DOHH2 (cell line): ENCODE measurements around the gene DUSP28.

ENCODE experiments used
- H3F3A ChIP-seq: fragments of 200-600 bp; sonication (generic), shearing (Covaris generic); 2 replicates; pipeline ENCODE4 v1.6.0; 2016; ENCODE audit warnings: antibody characterized with exemption, mild to moderate bottlenecking; ENCODE audit not compliant: control insufficient read depth, insufficient read depth
- H3K27ac ChIP-seq: fragments of 200-600 bp; sonication (generic); 2 replicates; pipeline ENCODE4 v1.5.1; 2014; ENCODE audit warnings: low read depth, mild to moderate bottlenecking, low read length, moderate library complexity
- H3K27me3 ChIP-seq: fragments of 200-600 bp; sonication (generic); 2 replicates; pipeline ENCODE4 v1.6.1; 2014; ENCODE audit warnings: mild to moderate bottlenecking, low read length, mixed read lengths; ENCODE audit not compliant: control insufficient read depth
- H3K36me3 ChIP-seq: fragments of 200-600 bp; sonication (generic); 2 replicates; pipeline ENCODE4 v1.6.1; 2014; ENCODE audit warnings: mild to moderate bottlenecking, low read length, moderate library complexity, mixed read lengths; ENCODE audit not compliant: control insufficient read depth
- H3K4me1 ChIP-seq: fragments of 200-600 bp; sonication (generic); 2 replicates; pipeline ENCODE4 v1.6.1; 2014; ENCODE audit warnings: mild to moderate bottlenecking, low read length, mixed read lengths; ENCODE audit not compliant: control insufficient read depth
- H3K4me2 ChIP-seq: fragments of 200-600 bp; sonication (generic); 2 replicates; pipeline ENCODE4 v1.6.0; 2014; ENCODE audit warnings: mild to moderate bottlenecking, low read length, moderate library complexity
- H3K4me3 ChIP-seq: fragments of 200-600 bp; sonication (generic); 2 replicates; pipeline ENCODE4 v1.5.1; 2014; ENCODE audit warnings: mild to moderate bottlenecking, low read length, mixed read lengths
- H3K79me2 ChIP-seq: fragments of 200-600 bp; sonication (generic); 2 replicates; pipeline ENCODE4 v1.6.1; 2014; ENCODE audit warnings: mild to moderate bottlenecking, low read length, mixed read lengths; ENCODE audit not compliant: control insufficient read depth
- H3K9me2 ChIP-seq: fragments of 200-600 bp; sonication (generic); replicated peaks from 2 replicates; pipeline ENCODE4 v1.6.1; 2014; ENCODE audit warnings: mild to moderate bottlenecking, low read length, mixed read lengths; ENCODE audit not compliant: control insufficient read depth
- H3K9me3 ChIP-seq: fragments of 200-600 bp; sonication (generic); 2 replicates; pipeline ENCODE4 v1.6.1; 2014; ENCODE audit warnings: antibody characterized with exemption, low read length, mixed read lengths; ENCODE audit not compliant: control insufficient read depth, insufficient read depth
- H4K20me1 ChIP-seq: fragments of 200-600 bp; sonication (generic); 2 replicates; pipeline ENCODE4 v1.6.0; 2014; ENCODE audit warnings: low read depth, mild to moderate bottlenecking, antibody characterized with exemption, low read length, moderate library complexity; ENCODE audit not compliant: control insufficient read depth, insufficient read depth
- CTCF ChIP-seq: fragments of 200-600 bp; sonication (generic); IDR thresholded peaks from one replicate; pipeline ENCODE4 v1.5.1; 2014; ENCODE audit warnings: antibody characterized with exemption, mild to moderate bottlenecking, low read depth, low read length; ENCODE audit not compliant: poor library complexity, severe bottlenecking
- EZH2phosphoT487 ChIP-seq: fragments of 200-600 bp; sonication (generic); IDR thresholded peaks from 2 replicates; pipeline ENCODE4 v1.6.1; 2017; ENCODE audit warnings: borderline replicate concordance, mild to moderate bottlenecking, antibody characterized with exemption, low read length, moderate library complexity, mixed read lengths

DUSP28 gene

GRCh38 chr2:240556553-240557100 lies 3.5 kb upstream of the DUSP28 start:
- peaks cover 13% of the 10 kb centered on the region for H3F3A ChIP-seq
- no peaks in the 10 kb centered on the region for H3K9me2 ChIP-seq
- H3K4me1 ChIP-seq, result peaks cover 36% of the 10 kb centered on the region
- H3K27ac ChIP-seq, result no peak overlapping the region
- no peak overlapping the region for H3K4me2 ChIP-seq
- peaks cover 88% of the 10 kb centered on the region for H3K79me2 ChIP-seq
- H3K4me3 ChIP-seq, result no peak overlapping the region
- H3K27me3 ChIP-seq, result no peaks in the 10 kb centered on the region
- no peaks in the 10 kb centered on the region for H3K9me3 ChIP-seq
- no peaks in the 10 kb centered on the region for H4K20me1 ChIP-seq
- no peak for TF ChIP-seq EZH2phosphoT487
- peak; percentile 56 for TF ChIP-seq CTCF
- peaks cover 81% of the 10 kb centered on the region for H3K36me3 ChIP-seq

GRCh38 chr2:240557101-240557751 lies 2.9 kb upstream of the DUSP28 start:
- H3K79me2 ChIP-seq, result peaks cover 89% of the 10 kb centered on the region
- H3K4me3 ChIP-seq, result no peak overlapping the region
- no peak for TF ChIP-seq CTCF
- TF ChIP-seq EZH2phosphoT487, result no peak

GRCh38 chr2:240557808-240558207 lies 2.3 kb upstream of the DUSP28 start, which contains the start of gene ANKMY1:
Gene ANKMY1, minus strand, starts transcription at chr2:240557988. Its CDS starts 653 bp downstream, at chr2:240557335.
- Histone ChIP-seq H3K27me3 (no peaks in the 10 kb centered on the region), H3K9me2 (no peaks in the 10 kb centered on the region), H3K79me2 (peaks cover 93% of the 10 kb centered on the region), H3K4me1 (peaks cover 41% of the 10 kb centered on the region), H3K36me3 (peaks cover 80% of the 10 kb centered on the region), H3F3A (peaks cover 11% of the 10 kb centered on the region), H3K4me3 (peak within 1 kb of the TSS; percentile 93), H3K9me3 (no peaks in the 10 kb centered on the region), H3K4me2 (peak within 1 kb of the TSS; percentile 71), H3K27ac (no peak within 1 kb of the TSS; the same call in 1 of the 2 replicates), H4K20me1 (no peaks in the 10 kb centered on the region)
- TF ChIP-seq CTCF, result no peak
- no peak for TF ChIP-seq EZH2phosphoT487

More at GRCh38 chr2:240557101-240557751, 2.9 kb upstream of the DUSP28 start:
- Histone ChIP-seq H3K4me1 (peaks cover 36% of the 10 kb centered on the region), H3K27ac (no peak overlapping the region), H3K9me2 (no peaks in the 10 kb centered on the region), H3K27me3 (no peaks in the 10 kb centered on the region), H3K9me3 (no peaks in the 10 kb centered on the region), H3F3A (peaks cover 12% of the 10 kb centered on the region), H3K4me2 (no peak overlapping the region), H3K36me3 (peaks cover 80% of the 10 kb centered on the region), H4K20me1 (no peaks in the 10 kb centered on the region)
